HepG2 (cell line): ENCODE data around the gene RASD1. TPM values are rescaled to one million over a fixed set of nuclear protein-coding genes. Genes with fewer than 3 reads are reported as not detected.
A peak's percentile ranks its signal among the peaks of the same experiment; 100 is the strongest.

Source experiments
- ARHGAP35 ChIP-seq: sonication (generic); formaldehyde crosslinking; IDR thresholded peaks from 2 replicates; pipeline ENCODE4 v1.9.0; 2022; ENCODE audit warnings: mild to moderate bottlenecking, inconsistent platforms, moderate library complexity, missing genetic modification reagents, borderline replicate concordance
- ATF2 ChIP-seq: sonication (generic); formaldehyde crosslinking; IDR thresholded peaks from 2 replicates; pipeline ENCODE4 v1.4.0; 2020; ENCODE audit warnings: missing genetic modification reagents
- FOXO1 ChIP-seq: sonication (generic); formaldehyde crosslinking; IDR thresholded peaks from 2 replicates; pipeline ENCODE4 v1.4.0; 2020; ENCODE audit warnings: missing genetic modification reagents
- FOXP4 ChIP-seq: sonication (generic); formaldehyde crosslinking; IDR thresholded peaks from 2 replicates; pipeline ENCODE4 v1.4.0; 2020; ENCODE audit warnings: missing genetic modification reagents
- JUND ChIP-seq: sonication (generic); formaldehyde crosslinking; IDR thresholded peaks from 2 replicates; pipeline ENCODE4 v1.8.0; 2022; ENCODE audit warnings: mild to moderate bottlenecking, missing genetic modification reagents
- LCORL ChIP-seq, 2 experiments: fragments of 450-650 bp in 1 of 2; sonication (generic) in 1 of 2; formaldehyde crosslinking in 1 of 2; IDR thresholded peaks; 2 replicates each; pipeline versions ENCODE4 v1.5.0 to v1.6.1; 2017 to 2020; ENCODE audit warnings: antibody characterized with exemption in 1 of 2, missing genetic modification reagents in 1 of 2
- PPARG ChIP-seq: conservative IDR thresholded peaks from 2 replicates; pipeline ENCODE4 v1.6.1; 2016; ENCODE audit warnings: missing biosample characterization, missing genetic modification reagents
- RAD21 ChIP-seq: fragments of 450-650 bp; formaldehyde crosslinking; IDR thresholded peaks from 2 replicates; pipeline ENCODE4 v1.5.0; 2020; ENCODE audit warnings: mild to moderate bottlenecking
- RAD51 ChIP-seq: fragments of 450-650 bp; IDR thresholded peaks from 2 replicates; pipeline ENCODE4 v1.6.1; 2016; ENCODE audit warnings: borderline replicate concordance
- REPIN1 ChIP-seq: sonication (generic); formaldehyde crosslinking; IDR thresholded peaks from 2 replicates; pipeline ENCODE4 v1.8.0; 2022; ENCODE audit warnings: missing genetic modification reagents, low read depth, mild to moderate bottlenecking, borderline replicate concordance
- SNRNP70 ChIP-seq: fragments of 200-400 bp; formaldehyde crosslinking; IDR thresholded peaks from 2 replicates; pipeline ENCODE4 v1.6.1; 2017; ENCODE audit warnings: mild to moderate bottlenecking, low read depth, low read length, moderate library complexity
- SOX13 ChIP-seq, 3 experiments: fragments of 450-650 bp in 1 of 3; sonication (generic) in 1 of 3; formaldehyde crosslinking in 1 of 3; IDR thresholded peaks in 2 of 3; conservative IDR thresholded peaks in 1 of 3; 2 replicates each; pipeline versions ENCODE4 v1.5.0 to v1.6.1; 2016 to 2020; ENCODE audit warnings: antibody characterized with exemption in 1 of 3, mild to moderate bottlenecking in 1 of 3, missing compliant biosample characterization in 1 of 3, missing genetic modification reagents in 1 of 3, moderate library complexity in 1 of 3
- SOX6 ChIP-seq, 2 experiments: fragments of 450-650 bp in 1 of 2; sonication (generic) in 1 of 2; formaldehyde crosslinking in 1 of 2; IDR thresholded peaks; 2 replicates each; pipeline versions ENCODE4 v1.4.0 to v1.6.1; 2017 to 2020; ENCODE audit warnings: antibody characterized with exemption in 1 of 2, mild to moderate bottlenecking in 1 of 2, missing genetic modification reagents in 1 of 2
- WIZ ChIP-seq: sonication (generic); formaldehyde crosslinking; IDR thresholded peaks from 2 replicates; pipeline ENCODE4 v1.5.1; 2020; ENCODE audit warnings: mild to moderate bottlenecking, missing genetic modification reagents
- ZBTB14 ChIP-seq: sonication (generic); formaldehyde crosslinking; IDR thresholded peaks from 2 replicates; pipeline ENCODE4 v1.4.0; 2020; ENCODE audit warnings: missing genetic modification reagents
- ZNF143 ChIP-seq: sonication (generic); formaldehyde crosslinking; IDR thresholded peaks from 2 replicates; pipeline ENCODE4 v1.4.0; 2020; ENCODE audit warnings: missing genetic modification reagents
- ZNF33B ChIP-seq: sonication (generic); formaldehyde crosslinking; IDR thresholded peaks from 2 replicates; pipeline ENCODE4 v1.5.1; 2020; ENCODE audit warnings: mild to moderate bottlenecking, missing genetic modification reagents
- ZNF687 ChIP-seq: sonication (generic); formaldehyde crosslinking; IDR thresholded peaks from 2 replicates; pipeline ENCODE4 v1.5.1; 2020; ENCODE audit warnings: mild to moderate bottlenecking, missing genetic modification reagents, moderate library complexity
- polyA plus RNA-seq, 8 experiments: library from polyadenylated mRNA; depleted of rRNA in 3 of 8; stranded (reverse) in 7 of 8; unstranded in 1 of 8; fragments of >200 nt; fragmentation: Illumina TruSeq in 4 of 8; extraction: Trizol in 4 of 8; gene quantifications; 2 replicates each; pipeline versions ENCODE4 v1.2.1 to v1.2.3, GENCODE V29; 2011 to 2016; ENCODE audit warnings: low read depth in 4 of 8, missing spikeins in 1 of 8, mixed read lengths in 1 of 8; ENCODE audit not compliant: insufficient read depth in 1 of 8
- total RNA-seq, 5 experiments: library from RNA; depleted of rRNA; stranded (reverse); fragments of >200 nt; fragmentation: Illumina TruSeq; extraction: Trizol; gene quantifications; 2 replicates each; pipeline ENCODE4 v1.2.3, GENCODE V29; 2016; ENCODE audit warnings: low read depth in 1 of 5

Gene RASD1
- total and polyA plus RNA-seq, 2 of the 13 experiments (the other 11 are each of a cell fraction or from before 2014, with no cell fraction given), result 1.6 to 4.2 TPM

DNA sequence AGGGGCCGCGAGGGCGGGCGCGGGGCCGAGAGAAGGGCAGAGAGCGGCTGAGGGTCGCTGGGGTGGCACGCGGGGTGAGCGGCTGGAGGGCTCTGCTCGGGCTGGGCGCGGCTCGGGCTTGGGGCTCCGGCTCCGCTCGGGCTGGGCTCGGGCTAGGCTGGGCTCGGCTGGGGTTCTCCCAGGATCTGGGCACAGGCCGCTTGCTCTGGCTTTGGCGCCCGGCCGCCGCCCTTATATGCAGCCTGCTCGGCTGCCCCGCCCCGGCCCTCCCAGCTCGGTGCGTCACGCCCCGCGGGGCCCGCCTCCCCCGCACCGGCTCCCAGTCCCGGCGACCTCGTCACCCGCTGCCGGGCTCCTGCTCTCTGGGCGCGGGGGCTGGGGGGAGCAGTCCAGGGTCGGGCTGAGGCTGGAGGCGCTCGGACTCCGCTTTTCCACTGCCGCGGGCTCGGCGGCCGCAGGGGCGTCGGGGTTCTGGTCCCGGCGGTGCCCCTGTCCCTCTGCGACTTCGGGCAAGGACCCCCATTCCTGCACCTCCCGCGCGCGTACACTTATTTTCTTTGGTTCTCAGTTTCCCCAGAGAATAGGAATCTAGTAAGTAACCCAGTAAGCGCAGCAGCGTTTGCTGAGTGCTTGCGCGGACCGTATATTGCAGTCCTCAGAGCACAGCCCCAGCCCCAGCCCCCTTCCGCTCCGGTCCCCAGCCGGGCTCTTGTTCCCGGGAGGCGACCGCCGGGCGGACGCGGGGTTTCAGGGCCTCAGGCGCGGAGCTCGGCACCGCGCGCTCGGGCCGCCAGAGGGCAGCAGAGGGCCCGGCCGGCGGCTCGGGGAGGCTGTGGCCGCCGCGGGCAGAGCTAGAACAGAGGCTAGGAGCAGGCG, at the start of gene RASD1 (continued):
- TF ChIP-seq ATF2 (CRISPR knock-in tag) (0 out of 2 replicates have a peak, but pooled peaks have one; percentile 21), LCORL (IDR thresholded peaks at IDR 0.05) (no peak), LCORL (CRISPR knock-in tag; IDR thresholded peaks at IDR 0.05) (peak; percentile 62; the same call in 1 of the 2 replicates), ZNF33B (0 out of 2 replicates have a peak, but pooled peaks have one; percentile 5), ZNF143 (no peak), WIZ (CRISPR knock-in tag) (0 out of 2 replicates have a peak, but pooled peaks have one; percentile 15), RAD21 (CRISPR knock-in tag) (peak; percentile 96), JUND (no peak), FOXO1 (CRISPR knock-in tag) (0 out of 2 replicates have a peak, but pooled peaks have one; percentile 14), ZNF687 (peak; percentile 85), SNRNP70 (no peak), PPARG (CRISPR knock-in tag) (peak; percentile 16; the same call in 1 of the 2 replicates), REPIN1 (peak; percentile 60), SOX13 (IDR thresholded peaks at IDR 0.05) (no peak), SOX13 (CRISPR knock-in tag; conservative IDR thresholded peaks at IDR 0.05 in 1 of 2, IDR thresholded peaks at IDR 0.05 in 1 of 2) (peak in 1 of 2 experiments; percentile 35; a peak in 1 of 4 replicates), ARHGAP35 (0 out of 2 replicates have a peak, but pooled peaks have one; percentile 47), ZBTB14 (CRISPR knock-in tag) (0 out of 2 replicates have a peak, but pooled peaks have one; percentile 15), SOX6 (IDR thresholded peaks at IDR 0.05) (no peak), SOX6 (CRISPR knock-in tag; IDR thresholded peaks at IDR 0.05) (peak; percentile 15), RAD51 (no peak), FOXP4 (CRISPR knock-in tag) (peak; percentile 28; the same call in 1 of the 2 replicates)
